ENCODE data around the gene ISM2. TPM values are rescaled to one million over a fixed set of nuclear protein-coding genes. Genes with fewer than 3 reads are reported as not detected.
A peak's percentile ranks its signal among the peaks of the same experiment; 100 is the strongest.

The ISM2 gene
- total RNA-seq, 2 experiments from 2014 or later, result not detected

- Mint-ChIP-seq H3K9me3 (peaks cover 6% of the 10 kb centered on the region), H3K27me3 (peaks cover 30% of the 10 kb centered on the region), H3K4me3 (no peak overlapping the region), H3K36me3 (ENCODE audit: low read depth) (peaks cover 18% of the 10 kb centered on the region), H3K27ac (no peak overlapping the region), H3K4me1 (peaks cover 6% of the 10 kb centered on the region)
- ChIA-PET CTCF (interaction anchor here (1.0 kb wide), 1 partner anchor 11 kb away, joined by 3 read pairs; no protein-coding TSS in a partner anchor), POLR2A (no interaction called here)
- no peak for DNase-seq
Observed at GRCh38 chr14:77502109-77502782, 3.6 kb upstream of the ISM2 start.

GRCh38 chr14:77498984-77499527, 440 bp upstream of the ISM2 start:
- H3K27ac Mint-ChIP-seq, result no peak overlapping the region
- ChIA-PET CTCF (interaction anchor here (1.0 kb wide), 1 partner anchor 12 kb away, joined by 3 read pairs; no protein-coding TSS in a partner anchor), POLR2A (no interaction called here)
- H3K4me3 Mint-ChIP-seq, result peak overlapping the region; percentile 54
- H3K36me3 Mint-ChIP-seq (ENCODE audit: low read depth), result peaks cover 5% of the 10 kb centered on the region
- peaks cover 3% of the 10 kb centered on the region for H3K9me3 Mint-ChIP-seq
- no peak for DNase-seq
- H3K27me3 Mint-ChIP-seq, result peaks cover 44% of the 10 kb centered on the region
- H3K4me1 Mint-ChIP-seq, result peaks cover 6% of the 10 kb centered on the region

GRCh38 chr14:77495334-77495733, 3.3 kb downstream of the ISM2 start:
- Mint-ChIP-seq H3K4me1 (peaks cover 6% of the 10 kb centered on the region), H3K4me3 (no peak overlapping the region), H3K27ac (no peak overlapping the region), H3K9me3 (no peaks in the 10 kb centered on the region), H3K27me3 (peaks cover 36% of the 10 kb centered on the region), H3K36me3 (ENCODE audit: low read depth) (no peaks in the 10 kb centered on the region)
- ChIA-PET POLR2A (no interaction called here), CTCF (no interaction called here)
- DNase-seq, result no peak

GRCh38 chr14:77491056-77491455, 7.6 kb downstream of the ISM2 start:
- no peaks in the 10 kb centered on the region for H3K36me3 Mint-ChIP-seq (ENCODE audit: low read depth)
- no peak overlapping the region for H3K4me3 Mint-ChIP-seq
- peaks cover 8% of the 10 kb centered on the region for H3K27me3 Mint-ChIP-seq
- H3K9me3 Mint-ChIP-seq, result no peaks in the 10 kb centered on the region
- H3K27ac Mint-ChIP-seq, result no peak overlapping the region
- POLR2A ChIA-PET, result no interaction called here
- no peak for DNase-seq
- CTCF ChIA-PET, result no interaction called here
- no peaks in the 10 kb centered on the region for H3K4me1 Mint-ChIP-seq

GRCh38 chr14:77490347-77490986, 8.1 kb downstream of the ISM2 start:
- Mint-ChIP-seq H3K27ac (no peak overlapping the region), H3K4me3 (no peak overlapping the region), H3K27me3 (peaks cover 3% of the 10 kb centered on the region), H3K9me3 (no peaks in the 10 kb centered on the region), H3K36me3 (ENCODE audit: low read depth) (no peaks in the 10 kb centered on the region), H3K4me1 (no peaks in the 10 kb centered on the region)
- CTCF ChIA-PET, result no interaction called here
- POLR2A ChIA-PET, result no interaction called here
- no peak for DNase-seq

GRCh38 chr14:77489041-77489440, 9.6 kb downstream of the ISM2 start:
- Mint-ChIP-seq H3K36me3 (ENCODE audit: low read depth) (no peaks in the 10 kb centered on the region), H3K9me3 (no peaks in the 10 kb centered on the region), H3K4me3 (no peak overlapping the region), H3K4me1 (no peaks in the 10 kb centered on the region), H3K27ac (no peak overlapping the region), H3K27me3 (no peaks in the 10 kb centered on the region)
- CTCF ChIA-PET, result interaction anchor here (0.7 to 1.3 kb wide), 2 partner anchors 10 to 11 kb away, joined by 3 read pairs; no protein-coding TSS in a partner anchor
- DNase-seq, result no peak
- POLR2A ChIA-PET, result no interaction called here

- no peak for DNase-seq
- POLR2A ChIA-PET, result no interaction called here
- CTCF ChIA-PET, result interaction anchor here (1.3 kb wide), 1 partner anchor 10 kb away, joined by 3 read pairs; no protein-coding TSS in a partner anchor
- H3K9me3 Mint-ChIP-seq, result no peaks in the 10 kb centered on the region
- no peaks in the 10 kb centered on the region for H3K36me3 Mint-ChIP-seq (ENCODE audit: low read depth)
- no peak overlapping the region for H3K27ac Mint-ChIP-seq
- no peak overlapping the region for H3K4me3 Mint-ChIP-seq
- H3K4me1 Mint-ChIP-seq, result no peaks in the 10 kb centered on the region
- no peaks in the 10 kb centered on the region for H3K27me3 Mint-ChIP-seq
Observed at GRCh38 chr14:77488558-77488957, 10.1 kb downstream of the ISM2 start.

- Mint-ChIP-seq H3K9me3 (no peaks in the 10 kb centered on the region), H3K27ac (no peak overlapping the region), H3K36me3 (ENCODE audit: low read depth) (no peaks in the 10 kb centered on the region), H3K4me1 (no peaks in the 10 kb centered on the region), H3K27me3 (no peaks in the 10 kb centered on the region), H3K4me3 (no peak overlapping the region)
- POLR2A ChIA-PET, result no interaction called here
- CTCF ChIA-PET, result no interaction called here
- no peak for DNase-seq
Observed at GRCh38 chr14:77485901-77486678, 12.5 kb downstream of the ISM2 start.

GRCh38 chr14:77485256-77485655, 13.4 kb downstream of the ISM2 start:
- ChIA-PET CTCF (no interaction called here), POLR2A (no interaction called here)
- H3K4me3 Mint-ChIP-seq, result no peak overlapping the region

GRCh38 chr14:77482422-77482821, 16.2 kb downstream of the ISM2 start:
- ChIA-PET CTCF (interaction anchor here (0.6 kb wide), 1 partner anchor 74 kb away, joined by 4 read pairs; no protein-coding TSS in a partner anchor), POLR2A (no interaction called here)
- Mint-ChIP-seq H3K9me3 (no peaks in the 10 kb centered on the region), H3K27ac (no peak overlapping the region), H3K36me3 (ENCODE audit: low read depth) (no peaks in the 10 kb centered on the region), H3K27me3 (no peaks in the 10 kb centered on the region), H3K4me3 (no peak overlapping the region), H3K4me1 (no peaks in the 10 kb centered on the region)
- no peak for DNase-seq

More at GRCh38 chr14:77485256-77485655, 13.4 kb downstream of the ISM2 start:
- Mint-ChIP-seq H3K27me3 (no peaks in the 10 kb centered on the region), H3K27ac (no peak overlapping the region), H3K4me1 (no peaks in the 10 kb centered on the region), H3K36me3 (ENCODE audit: low read depth) (no peaks in the 10 kb centered on the region), H3K9me3 (no peaks in the 10 kb centered on the region)
- DNase-seq, result no peak

- POLR2A ChIA-PET, result no interaction called here
- CTCF ChIA-PET, result interaction anchor here (0.5 to 1.5 kb wide), 6 partner anchors 10 to 163 kb away, joined by 3 to 4 read pairs (median 3); no protein-coding TSS in a partner anchor
Observed at GRCh38 chr14:77478796-77479195, 19.8 kb downstream of the ISM2 start.

GRCh38 chr14:77478029-77478428, 20.6 kb downstream of the ISM2 start:
- POLR2A ChIA-PET, result no interaction called here
- Mint-ChIP-seq H3K27me3 (no peaks in the 10 kb centered on the region), H3K27ac (no peak overlapping the region)

More at GRCh38 chr14:77478796-77479195, 19.8 kb downstream of the ISM2 start:
- Mint-ChIP-seq H3K27me3 (no peaks in the 10 kb centered on the region), H3K4me1 (no peaks in the 10 kb centered on the region), H3K36me3 (ENCODE audit: low read depth) (no peaks in the 10 kb centered on the region), H3K27ac (no peak overlapping the region), H3K9me3 (no peaks in the 10 kb centered on the region), H3K4me3 (no peak overlapping the region)
- DNase-seq, result no peak

More at GRCh38 chr14:77478029-77478428, 20.6 kb downstream of the ISM2 start:
- Mint-ChIP-seq H3K36me3 (ENCODE audit: low read depth) (no peaks in the 10 kb centered on the region), H3K4me1 (no peaks in the 10 kb centered on the region), H3K9me3 (no peaks in the 10 kb centered on the region), H3K4me3 (no peak overlapping the region)
- CTCF ChIA-PET, result interaction anchor here (0.9 to 1.8 kb wide), 5 partner anchors 10 to 55 kb away, joined by 3 to 5 read pairs (median 3); partner anchors contain the start of gene AHSA1
- no peak for DNase-seq
